Measurements from ENCODE around the gene OR2AG1. TPM values are rescaled to one million over a fixed set of nuclear protein-coding genes. Genes with fewer than 3 reads are reported as not detected.
A peak's percentile ranks its signal among the peaks of the same experiment; 100 is the strongest.

The OR2AG1 gene
- total RNA-seq, 4 donors from 2014 or later = not detected

DNA sequence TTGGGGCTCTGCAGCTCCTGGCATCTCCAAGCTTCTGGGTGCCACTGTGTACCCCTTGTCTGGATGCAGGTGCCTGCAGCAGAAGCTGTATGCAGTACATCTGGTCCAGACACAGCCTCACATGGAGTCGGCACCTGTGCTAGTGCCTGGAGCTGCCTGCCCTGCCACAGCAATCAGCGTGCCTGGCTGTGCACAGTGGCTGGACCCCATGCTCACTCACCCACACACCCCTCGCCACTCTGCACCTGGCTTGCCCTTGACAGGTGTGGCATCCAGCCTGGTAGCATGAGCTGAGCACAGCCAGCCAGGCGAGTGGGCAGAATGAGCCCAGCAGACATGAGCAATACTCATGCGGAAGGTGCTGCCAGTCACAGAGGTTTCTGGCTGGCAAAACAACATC, 36.1 kb downstream of the OR2AG1 start:
- DNase-seq (ENCODE audit: low spot score) (no peak), ATAC-seq (ENCODE audit: low FRiP score) (peak; percentile 28)
- TF ChIP-seq CTCF (IDR thresholded peaks at IDR 0.05) = no peak

- DNase-seq (ENCODE audit: low spot score) = no peak
- TF ChIP-seq CTCF (IDR thresholded peaks at IDR 0.05) = no peak
- ATAC-seq (ENCODE audit: low FRiP score) = no peak
These were observed 41.5 kb downstream of the OR2AG1 start for GRCh38 chr11:6824136-6824823.

GRCh38 chr11:6825231-6825744, 42.5 kb downstream of the OR2AG1 start:
- no peak for TF ChIP-seq CTCF (IDR thresholded peaks at IDR 0.05)
- DNase-seq (ENCODE audit: low spot score) = no peak
- ATAC-seq (ENCODE audit: low FRiP score) = no peak

DNA sequence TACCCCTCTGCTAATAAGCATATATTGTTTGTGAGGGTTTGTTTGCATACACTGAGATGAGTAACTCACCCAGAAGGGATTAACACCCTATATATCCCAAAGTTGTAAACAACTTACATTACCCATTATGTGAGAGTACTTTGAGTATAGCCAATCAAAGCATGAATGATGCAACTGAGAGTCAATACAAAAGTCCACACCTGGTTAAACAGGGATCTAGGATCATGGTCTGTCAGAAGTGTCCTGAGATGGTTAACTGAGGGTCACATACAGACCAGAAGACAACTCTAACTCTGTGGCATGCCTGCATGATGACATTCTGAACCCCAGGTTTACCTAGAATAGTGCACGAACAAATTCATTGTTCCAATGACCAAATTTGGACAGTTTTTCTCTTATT, 45.3 kb downstream of the OR2AG1 start:
- TF ChIP-seq CTCF (IDR thresholded peaks at IDR 0.05) = no peak
- ATAC-seq (ENCODE audit: low FRiP score) (no peak), DNase-seq (ENCODE audit: low spot score) (no peak)

GRCh38 chr11:6833356-6833755, 50.5 kb downstream of the OR2AG1 start:
- ATAC-seq (ENCODE audit: low FRiP score) (no peak), DNase-seq (ENCODE audit: low spot score) (no peak)
- no peak for TF ChIP-seq CTCF (IDR thresholded peaks at IDR 0.05)

- TF ChIP-seq CTCF (IDR thresholded peaks at IDR 0.05) = no peak
- no peak for ATAC-seq (ENCODE audit: low FRiP score)
- DNase-seq (ENCODE audit: low spot score) = no peak
These were observed 51.2 kb downstream of the OR2AG1 start for GRCh38 chr11:6834021-6834420.

Other genes starting within 250 kb of the OR2AG1 start
- 10 to 100 TPM; 16.9 to 30.4 (median 19.3) TPM for gene RRP8, start 179.4 kb upstream of the OR2AG1 start, total RNA-seq
- 100 to 1,000 TPM in 3 of 4 donors, 10 to 100 TPM in 1; 92.1 to 189 (median 118) TPM for gene ILK, start 179.2 kb upstream of the OR2AG1 start, total RNA-seq
- gene TAF10, start 170.8 kb upstream of the OR2AG1 start, total RNA-seq = 10 to 100 TPM; 31.9 to 52.6 (median 37.1) TPM
- gene TPP1, start 163.6 kb upstream of the OR2AG1 start, total RNA-seq = 10 to 100 TPM; 73.8 to 95.0 (median 83.9) TPM
- gene DCHS1, start 127.2 kb upstream of the OR2AG1 start, total RNA-seq = 10 to 100 TPM; 12.6 to 26.3 (median 19.4) TPM
- 10 to 100 TPM; 20.0 to 31.6 (median 29.0) TPM for gene MRPL17, start 99.7 kb upstream of the OR2AG1 start, total RNA-seq
- gene OR2AG2, start 11.0 kb upstream of the OR2AG1 start, total RNA-seq = not detected
- under 1 TPM in 3 of 4 donors, not detected in 1; 0.13 to 0.47 (median 0.24) TPM for gene OR6A2, start 16.7 kb downstream of the OR2AG1 start, total RNA-seq
- gene OR10A5, start 62.7 kb downstream of the OR2AG1 start, total RNA-seq = not detected
- gene OR10A2, start 80.0 kb downstream of the OR2AG1 start, total RNA-seq = not detected
- not detected for gene OR10A4, start 93.6 kb downstream of the OR2AG1 start, total RNA-seq
- 1 to 10 TPM in 1 of 4 donors, not detected in 3; 1.1 TPM for gene OR2D2, start 109.5 kb downstream of the OR2AG1 start, total RNA-seq
- not detected for gene OR2D3, start 138.0 kb downstream of the OR2AG1 start, total RNA-seq
- 1 to 10 TPM in 3 of 4 donors, under 1 TPM in 1; 0.36 to 2.9 (median 1.7) TPM for gene ZNF215, start 143.4 kb downstream of the OR2AG1 start, total RNA-seq
- gene ZNF214, start 237.3 kb downstream of the OR2AG1 start, total RNA-seq = 1 to 10 TPM in 3 of 4 donors, not detected in 1; 1.4 to 2.0 (median 1.9) TPM
- not detected for gene NLRP14, start 237.5 kb downstream of the OR2AG1 start, total RNA-seq

Data from omental fat pad (tissue), 4 donors.